T follicular helper cell (primary cell): ENCODE data around the gene TIMM44.

Experiments used
- DNase-seq: peaks from one replicate; pipeline ENCODE4 v3.0.0-alpha.2; 2020; ENCODE audit warnings: low read depth
- total RNA-seq, 2 experiments: gene quantifications; one replicate each; lab custom pipeline; 2026; lab: John Stamatoyannopoulos, UW

TIMM44 gene, protein sequence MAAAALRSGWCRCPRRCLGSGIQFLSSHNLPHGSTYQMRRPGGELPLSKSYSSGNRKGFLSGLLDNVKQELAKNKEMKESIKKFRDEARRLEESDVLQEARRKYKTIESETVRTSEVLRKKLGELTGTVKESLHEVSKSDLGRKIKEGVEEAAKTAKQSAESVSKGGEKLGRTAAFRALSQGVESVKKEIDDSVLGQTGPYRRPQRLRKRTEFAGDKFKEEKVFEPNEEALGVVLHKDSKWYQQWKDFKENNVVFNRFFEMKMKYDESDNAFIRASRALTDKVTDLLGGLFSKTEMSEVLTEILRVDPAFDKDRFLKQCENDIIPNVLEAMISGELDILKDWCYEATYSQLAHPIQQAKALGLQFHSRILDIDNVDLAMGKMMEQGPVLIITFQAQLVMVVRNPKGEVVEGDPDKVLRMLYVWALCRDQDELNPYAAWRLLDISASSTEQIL
- 64.2 to 118 reads per million in 2 experiments for total RNA-seq

DNA sequence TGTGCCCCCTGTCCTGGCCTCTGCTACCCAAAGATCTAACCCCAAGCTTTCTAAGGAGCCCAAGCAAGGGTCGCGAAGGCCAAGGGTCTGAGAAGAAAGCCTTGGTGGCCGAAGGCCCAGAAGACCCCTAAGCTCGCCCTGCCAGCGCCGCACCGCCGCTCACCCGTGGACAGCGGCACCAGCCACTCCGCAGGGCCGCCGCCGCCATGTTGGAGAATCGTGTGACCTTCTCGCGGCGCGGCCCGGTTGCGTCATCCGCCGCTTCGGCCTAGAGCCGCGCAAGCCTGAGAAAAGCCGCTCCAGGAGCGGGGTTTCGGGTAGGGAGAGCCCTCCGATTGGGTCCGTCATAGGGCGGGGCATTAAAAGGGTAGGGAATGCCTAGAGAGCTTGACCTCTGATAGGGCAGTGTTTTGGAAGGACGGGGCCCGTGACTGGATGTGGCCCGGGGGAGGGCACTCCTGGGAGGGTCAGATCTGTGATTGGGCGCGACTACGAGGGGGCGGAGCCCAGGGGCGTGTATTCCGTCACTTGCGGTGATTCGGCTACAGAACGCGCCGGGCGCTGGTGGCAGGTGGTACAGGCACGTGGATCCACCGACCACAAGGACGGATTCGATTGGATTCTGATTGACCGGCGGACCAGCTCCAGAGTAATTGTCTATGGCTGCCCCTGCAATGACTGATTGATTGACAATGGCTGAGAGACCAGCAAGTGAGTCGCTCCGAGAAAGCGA lies at the start of gene TIMM44:
TSS of gene TIMM44 (minus strand) at position 223 of the 733 bp plus-strand sequence. CDS start at position 208, 15 bp downstream.
- DNase-seq = peak; percentile 97

DNA sequence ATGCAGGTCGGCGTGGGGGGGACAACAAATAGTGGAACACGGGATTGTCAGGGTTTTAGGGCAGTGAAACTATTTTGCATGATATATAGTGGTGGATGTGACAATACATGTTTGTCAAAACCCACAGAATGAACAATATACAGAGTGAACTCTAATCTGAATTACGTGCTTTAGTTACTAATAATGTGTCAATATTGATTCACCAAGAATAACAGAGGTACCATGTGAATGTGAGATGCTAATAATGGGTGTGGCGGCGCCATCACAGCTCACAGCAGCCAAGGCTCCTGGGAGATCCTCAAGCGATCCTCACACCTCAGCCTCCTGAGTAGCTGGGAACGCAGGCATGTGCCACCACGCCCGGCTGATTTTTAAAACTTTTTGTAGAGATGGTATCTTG lies 49.1 kb upstream of the TIMM44 start:
- no peak for DNase-seq

DNA sequence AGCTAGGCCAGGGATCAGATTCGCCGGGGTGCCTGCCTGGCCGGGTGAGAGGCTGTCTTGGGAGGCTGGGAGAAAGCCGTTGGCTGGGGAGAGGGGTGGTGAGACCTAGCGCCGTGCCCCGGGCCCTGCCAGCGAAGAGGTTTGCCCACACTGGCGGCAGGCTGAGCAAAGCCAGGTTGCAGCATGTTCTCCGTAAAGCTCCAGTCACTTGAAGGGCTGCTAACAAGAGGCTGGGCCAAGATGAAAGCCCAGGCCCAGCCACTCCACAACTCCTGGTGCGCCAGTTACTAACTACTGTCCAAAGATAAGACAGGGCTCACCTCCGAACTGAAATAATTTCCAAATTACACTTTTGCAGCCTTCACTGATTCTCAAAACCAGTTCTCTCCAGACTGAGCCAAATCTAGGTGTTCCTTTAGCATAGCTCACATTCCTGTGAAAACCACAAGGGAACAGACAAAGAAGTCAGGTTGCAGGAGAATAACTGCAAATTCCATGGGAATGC lies 45.7 kb upstream of the TIMM44 start:
- no peak for DNase-seq

DNA sequence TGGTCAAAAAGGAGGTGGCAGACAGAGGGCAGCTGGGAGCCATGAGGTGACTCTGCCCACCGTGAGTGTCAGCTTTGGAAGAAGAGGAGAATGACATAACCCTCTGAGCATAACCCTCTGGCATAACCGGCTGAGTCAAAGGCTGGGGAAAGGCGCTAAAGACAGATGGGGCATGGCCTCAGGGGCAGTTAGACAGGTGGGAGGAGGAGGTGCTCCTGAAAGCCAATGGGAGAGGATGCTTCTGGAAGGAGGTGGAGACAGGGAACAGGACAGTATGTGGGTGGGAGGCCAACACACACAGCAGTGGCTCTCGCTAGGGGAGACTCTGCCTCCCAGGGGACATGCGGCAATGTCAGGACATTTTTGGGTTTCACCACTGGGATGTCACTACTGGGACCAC lies 44.8 kb upstream of the TIMM44 start:
- DNase-seq = no peak

DNA sequence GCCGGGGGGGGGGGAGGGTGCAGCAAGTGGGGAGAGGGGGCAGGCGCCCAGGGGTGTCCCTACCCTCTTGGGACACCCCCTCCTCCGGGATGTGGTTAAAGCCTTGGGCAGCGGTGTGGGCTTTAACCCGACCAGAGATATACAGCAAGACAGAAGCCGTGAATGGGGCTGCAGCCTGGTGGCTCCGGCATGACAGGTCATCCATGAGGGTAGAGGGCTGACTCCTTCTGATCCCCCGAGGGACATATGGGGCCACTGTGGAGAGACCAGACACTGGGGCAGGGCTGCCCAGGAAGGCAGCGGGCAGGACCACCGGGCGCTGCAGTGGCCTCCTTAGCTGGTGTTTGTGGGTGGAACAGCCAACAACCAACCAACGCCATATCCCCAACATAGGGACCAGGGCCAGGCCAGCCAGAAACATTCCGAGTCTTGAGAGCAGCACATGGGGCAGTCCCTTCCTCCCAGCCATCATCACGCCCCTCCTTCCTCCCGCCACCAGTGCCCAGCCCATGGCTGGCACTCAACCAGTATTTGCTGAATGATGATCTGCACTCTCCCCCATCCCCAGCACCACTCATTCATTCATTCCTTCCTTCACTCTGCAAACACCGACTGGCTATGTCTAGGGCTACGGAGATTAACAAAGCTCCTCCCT lies 43.8 kb upstream of the TIMM44 start:
- no peak for DNase-seq

DNA sequence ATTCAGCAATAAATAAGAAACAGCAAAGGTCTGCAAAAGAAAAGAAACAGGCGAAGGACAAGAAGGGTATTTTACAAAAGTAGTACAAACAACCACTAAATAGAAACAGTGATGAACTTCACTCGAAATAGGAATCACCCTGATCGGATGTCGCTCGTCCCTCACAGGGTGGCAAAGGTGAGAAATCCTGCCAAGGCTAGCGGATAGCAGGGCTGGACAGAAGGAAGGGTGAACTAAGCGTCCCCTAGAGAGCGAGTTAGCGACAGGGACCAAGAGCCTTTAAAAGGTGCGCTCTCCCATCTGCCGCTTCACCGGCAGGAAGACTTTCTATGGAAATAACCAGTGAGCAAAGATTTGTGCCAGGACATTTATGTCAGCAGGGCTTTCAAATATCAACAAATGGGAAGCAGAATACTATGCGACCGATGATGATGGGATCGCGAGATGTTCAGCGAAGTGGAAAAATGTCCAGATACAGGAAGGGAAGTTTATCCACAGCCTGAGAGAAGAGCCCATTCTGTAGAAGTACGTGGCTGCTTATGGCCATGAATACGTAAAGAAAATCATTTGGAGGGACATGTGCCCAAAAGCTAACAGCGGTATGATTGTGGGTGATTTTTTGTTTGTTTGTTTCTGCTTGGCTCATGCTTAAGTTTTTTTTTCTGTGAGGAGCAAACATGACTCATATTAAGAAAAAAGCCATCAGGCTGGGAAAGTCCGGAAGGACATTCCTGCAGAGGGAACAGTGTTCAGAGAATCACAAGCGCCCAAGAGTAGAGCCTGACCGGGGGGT lies 43.1 kb upstream of the TIMM44 start:
- DNase-seq = no peak

DNA sequence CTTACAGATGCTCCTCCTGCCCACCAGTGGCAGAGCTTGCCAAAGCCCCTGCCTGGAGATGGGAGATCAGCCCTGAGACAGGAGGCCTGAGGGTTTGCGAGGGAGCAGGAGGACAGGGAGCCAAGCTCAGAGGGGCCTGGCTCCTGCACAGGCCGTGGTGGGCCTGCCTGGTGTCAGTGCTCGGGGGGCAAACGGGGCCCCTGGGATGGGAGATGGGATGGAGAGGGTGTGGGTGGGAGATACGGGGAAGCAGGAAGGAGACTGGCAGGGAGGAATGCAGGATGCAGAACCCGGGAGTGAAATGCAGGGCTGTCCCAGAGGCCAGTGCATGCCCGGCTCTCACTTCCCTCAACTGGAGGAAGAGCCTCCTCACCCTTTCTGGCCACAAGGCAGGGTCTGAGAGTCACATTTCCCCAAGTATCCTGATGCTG lies 42.0 kb upstream of the TIMM44 start:
- DNase-seq = no peak

DNA sequence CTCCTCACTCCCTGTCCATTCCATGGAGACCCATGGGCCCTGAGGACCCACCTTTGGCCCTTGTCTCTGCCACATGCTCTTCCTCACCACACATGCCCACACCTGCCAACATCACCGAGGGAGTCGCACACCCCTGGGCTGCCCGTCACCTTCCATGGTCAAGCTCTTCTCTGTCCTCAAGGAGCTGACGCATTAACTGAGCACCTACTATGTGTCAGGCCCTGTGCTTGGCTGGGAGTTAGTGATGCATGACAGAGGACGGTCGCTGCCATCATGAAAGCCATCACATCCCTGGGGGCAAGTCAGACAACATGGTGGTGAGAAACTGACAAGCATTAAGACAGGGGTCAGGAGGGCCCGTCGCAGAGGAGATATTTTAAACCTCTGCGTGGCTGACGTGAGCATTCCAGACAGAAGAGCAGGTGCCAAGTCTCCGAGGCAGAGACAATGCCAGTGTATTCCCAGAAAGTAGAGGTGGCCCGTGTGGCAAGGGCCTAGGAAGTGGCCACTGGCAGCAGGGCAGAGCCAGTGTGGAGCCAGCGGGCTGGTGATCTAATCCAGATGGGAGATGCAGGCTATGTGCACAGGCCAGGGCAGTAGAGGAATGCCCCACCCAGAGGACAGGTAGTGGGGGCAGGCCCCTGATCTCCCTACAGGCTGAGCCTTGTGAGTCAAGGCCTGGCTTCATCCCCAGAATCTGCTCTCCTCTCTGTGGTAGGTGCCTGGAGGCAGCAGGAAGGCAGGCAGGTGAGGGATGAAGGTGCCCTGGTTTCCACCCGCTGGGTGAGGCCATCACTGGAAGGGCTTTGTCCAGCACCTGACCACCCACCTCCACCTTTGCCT lies 40.8 kb upstream of the TIMM44 start:
- no peak for DNase-seq

DNA sequence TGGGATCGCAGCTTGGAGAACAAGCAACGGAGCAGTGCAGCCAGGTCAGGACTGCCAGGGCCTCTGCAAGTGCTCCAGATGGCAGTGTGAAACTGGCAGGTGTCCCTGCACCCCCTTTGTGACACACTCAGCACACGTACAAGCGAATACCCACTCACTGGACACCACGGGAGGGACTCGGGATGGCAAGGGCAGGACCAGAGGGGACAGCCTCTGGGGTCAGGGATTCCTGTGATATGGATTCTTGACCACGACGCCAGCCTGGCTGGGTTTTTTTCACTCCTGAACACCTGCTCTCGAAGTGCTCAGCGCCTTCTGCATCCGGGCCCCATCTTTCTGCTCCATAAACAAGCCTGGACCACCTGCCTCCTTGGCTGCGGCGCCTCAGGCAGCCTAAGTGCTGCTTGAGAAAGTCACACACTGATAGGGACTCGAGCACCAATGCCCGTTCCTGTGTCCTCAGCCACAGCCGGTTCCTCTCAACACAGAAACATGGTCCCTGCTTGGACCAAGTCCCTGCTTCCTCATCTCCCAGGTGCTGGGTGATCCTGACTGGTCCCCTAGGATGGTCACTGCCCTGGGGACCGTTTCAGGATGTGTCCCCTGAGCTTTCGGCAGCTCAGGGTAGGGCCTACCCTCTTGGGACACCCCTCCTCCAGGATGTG lies 40.0 kb upstream of the TIMM44 start:
- DNase-seq = no peak

DNA sequence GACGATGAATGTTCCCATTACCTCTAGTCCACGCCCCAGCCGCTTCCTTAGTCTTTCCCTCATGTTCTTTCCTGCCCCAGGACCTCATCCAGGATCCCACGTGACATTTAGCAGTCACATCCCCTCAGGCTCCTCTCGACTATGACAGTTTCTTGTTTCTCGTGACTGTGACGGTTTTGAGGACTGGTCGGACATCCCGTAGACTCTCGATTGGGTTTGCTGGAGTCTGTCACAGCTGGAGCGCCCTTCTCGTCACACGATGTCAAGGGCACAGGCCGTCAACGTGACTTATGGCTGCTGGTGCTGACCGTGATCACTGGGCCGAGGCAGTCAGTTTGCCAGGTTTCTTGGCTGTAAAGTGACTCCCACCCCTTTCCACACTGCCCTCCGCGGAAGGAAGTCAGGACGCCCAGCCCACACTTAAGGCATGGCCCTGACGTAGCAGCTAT lies 39.2 kb upstream of the TIMM44 start:
- no peak for DNase-seq

DNA sequence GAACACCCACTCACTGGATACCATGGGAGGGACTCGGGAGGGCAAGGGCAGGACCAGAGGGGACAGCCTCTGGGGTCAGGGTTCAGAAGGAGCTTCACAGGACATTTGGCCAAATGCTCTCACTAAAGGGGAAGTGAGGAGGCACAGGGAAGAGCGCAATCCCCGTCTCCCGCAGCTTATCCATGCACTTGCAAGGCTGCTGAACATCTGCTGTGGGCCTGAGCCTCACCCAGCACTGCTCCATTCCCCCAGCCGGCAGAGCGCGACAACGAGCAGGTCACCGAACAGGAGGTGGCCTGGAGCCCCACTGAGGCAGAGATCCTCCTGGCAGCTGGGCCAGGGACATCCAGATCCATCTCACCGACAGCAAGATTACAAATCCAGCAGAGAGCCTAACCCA lies 38.6 kb upstream of the TIMM44 start:
- no peak for DNase-seq

DNA sequence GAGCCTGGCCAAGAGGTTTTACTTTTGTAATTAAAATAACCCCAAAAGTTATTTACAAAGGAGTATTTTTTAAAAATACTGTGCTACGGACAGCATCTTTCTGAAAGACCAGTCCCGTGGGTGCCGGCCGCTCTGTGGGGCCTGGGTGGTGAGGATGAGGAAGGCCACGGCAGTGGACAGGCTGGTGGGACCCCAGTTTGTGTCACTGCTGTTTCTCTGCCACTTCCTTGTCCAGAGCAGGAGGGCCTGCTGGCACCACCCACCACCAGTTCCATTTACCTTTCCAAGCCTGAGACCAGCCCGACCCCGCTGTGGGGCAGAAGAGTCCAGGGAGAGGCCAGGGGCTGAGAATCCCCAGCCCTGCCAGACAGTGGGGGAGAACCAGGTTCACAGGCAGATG lies 38.2 kb upstream of the TIMM44 start:
- no peak for DNase-seq

DNA sequence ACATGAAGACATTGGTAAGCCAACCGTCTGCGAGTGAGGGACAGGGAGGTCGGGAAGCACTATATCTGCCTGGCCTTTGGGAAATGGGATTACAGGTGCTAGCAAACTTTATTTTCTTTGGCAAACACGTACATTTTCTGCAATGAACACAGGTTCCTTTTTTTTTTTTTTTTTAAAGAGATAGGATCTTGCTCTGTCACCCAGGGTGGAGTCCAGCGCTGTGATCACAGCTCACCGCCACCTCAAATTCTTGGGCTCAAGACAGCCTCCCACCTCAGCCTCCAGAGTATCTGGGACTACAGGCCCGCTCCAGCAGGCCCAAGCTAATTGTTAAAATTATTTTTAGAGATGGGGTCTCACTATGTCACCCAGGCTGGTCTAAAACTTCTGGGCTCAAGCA lies 37.7 kb upstream of the TIMM44 start:
- DNase-seq = no peak

DNA sequence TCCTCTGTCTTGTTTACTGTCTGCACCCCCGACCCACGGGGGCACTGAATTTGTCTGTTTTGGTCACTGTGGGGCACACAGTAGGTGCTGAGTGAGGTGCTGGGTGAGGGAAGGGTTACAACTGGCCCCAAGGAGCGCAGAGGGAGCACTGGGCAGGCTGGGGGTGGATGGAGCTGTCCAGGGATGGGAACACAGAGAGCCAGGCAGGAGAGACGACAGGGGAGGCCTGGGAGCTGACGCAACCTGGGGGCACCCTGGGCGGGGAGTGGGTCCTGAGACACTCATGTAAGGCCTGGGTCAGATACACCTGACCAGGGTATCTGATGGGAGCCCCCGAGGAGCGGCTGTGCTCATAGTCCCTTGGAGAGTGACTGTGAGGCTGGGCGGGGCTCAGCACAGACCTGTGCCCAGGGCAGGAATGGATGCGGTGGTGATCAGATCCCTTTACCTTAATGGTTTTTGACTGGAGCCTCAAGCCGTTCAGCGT lies 37.2 kb upstream of the TIMM44 start:
- DNase-seq = no peak

DNA sequence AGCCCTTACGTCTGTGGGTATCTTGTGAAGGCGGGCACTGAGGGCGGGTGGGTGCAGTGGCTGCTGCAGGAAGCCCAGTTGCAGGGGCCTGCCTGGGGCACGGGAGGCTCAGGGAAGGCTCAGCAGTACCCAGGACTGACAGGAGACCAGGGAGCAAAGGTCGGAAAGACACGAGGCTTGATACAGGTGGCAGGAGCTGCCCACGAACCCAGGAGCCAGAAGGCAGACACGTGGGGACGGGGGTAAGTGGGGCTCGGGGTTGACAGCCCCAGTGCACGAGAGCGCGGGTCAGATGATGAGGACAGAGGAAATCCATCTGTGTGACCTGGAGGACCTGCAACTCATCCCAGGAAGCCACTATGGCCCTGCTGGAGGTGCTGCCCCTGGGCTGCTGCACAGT lies 36.7 kb upstream of the TIMM44 start:
- DNase-seq = no peak

DNA sequence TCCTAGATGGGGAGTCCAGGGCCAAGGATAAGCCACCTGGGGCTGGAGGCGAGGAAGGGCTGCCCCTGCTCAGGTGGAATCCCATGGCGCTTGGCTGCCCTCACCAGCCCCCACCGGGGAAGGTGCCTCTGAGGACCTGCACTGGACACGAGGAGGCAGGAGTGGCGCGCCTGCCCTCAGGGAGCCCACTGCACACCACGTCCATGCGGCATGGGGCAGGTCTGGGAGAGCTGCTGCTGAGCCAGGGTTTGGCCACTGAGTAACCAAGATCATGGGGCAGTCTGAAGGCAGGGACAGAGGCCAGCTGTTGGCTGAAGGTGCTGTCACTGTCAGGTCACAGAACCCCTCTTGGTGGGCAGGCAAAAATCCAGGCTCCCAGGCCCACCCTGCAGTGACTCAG lies 36.1 kb upstream of the TIMM44 start:
- DNase-seq = no peak

DNA sequence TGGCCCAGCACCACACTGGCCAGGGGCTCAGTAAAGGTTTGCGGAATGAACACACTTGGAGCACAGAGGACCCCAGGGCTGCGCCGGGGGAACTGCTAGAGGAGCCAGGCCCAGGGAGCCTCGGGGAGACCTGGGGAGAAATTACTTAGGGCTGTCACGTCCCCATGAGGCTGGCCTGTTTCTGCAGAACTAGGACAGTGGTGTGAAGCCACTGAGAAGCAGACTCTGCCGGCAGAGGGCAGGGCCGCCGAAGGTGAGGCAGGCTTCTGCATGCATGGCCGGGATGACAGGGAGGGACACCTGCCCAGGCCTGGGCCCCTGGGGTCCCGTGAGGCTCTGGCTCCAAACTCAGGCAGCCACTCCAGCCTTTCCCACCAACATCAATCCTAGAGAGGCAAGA lies 35.5 kb upstream of the TIMM44 start:
- DNase-seq = no peak

DNA sequence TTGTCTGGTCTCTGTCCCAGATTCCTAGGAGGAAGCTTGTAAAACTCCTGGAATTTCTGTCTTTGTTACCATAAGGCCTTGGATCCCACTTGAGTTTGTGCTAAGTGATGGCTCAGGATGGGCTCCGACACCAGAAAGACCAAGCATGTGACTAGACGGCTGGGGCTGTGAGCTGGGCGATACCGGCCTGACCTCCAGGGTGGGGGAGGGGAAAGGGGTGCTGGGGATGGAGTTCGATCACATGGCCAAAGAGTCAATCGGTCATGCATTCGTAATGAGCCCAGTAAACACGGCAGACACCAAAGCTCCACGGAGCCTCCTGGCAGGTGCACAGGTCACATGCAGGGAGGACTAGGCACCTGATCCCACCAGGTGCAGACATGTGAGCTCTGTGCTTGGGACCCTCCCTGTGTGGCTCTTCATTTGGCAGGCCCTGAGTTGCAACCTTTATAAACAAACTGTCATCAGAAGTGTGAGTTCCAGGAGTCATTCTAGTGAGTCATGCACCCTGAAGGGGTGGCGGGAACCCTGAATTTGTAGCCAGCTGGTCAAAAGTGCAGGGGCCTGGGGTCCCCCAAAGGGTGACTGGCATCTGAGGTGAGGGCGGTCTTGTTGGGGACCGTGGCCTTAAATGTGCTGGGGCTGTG lies 34.8 kb upstream of the TIMM44 start:
- no peak for DNase-seq

DNA sequence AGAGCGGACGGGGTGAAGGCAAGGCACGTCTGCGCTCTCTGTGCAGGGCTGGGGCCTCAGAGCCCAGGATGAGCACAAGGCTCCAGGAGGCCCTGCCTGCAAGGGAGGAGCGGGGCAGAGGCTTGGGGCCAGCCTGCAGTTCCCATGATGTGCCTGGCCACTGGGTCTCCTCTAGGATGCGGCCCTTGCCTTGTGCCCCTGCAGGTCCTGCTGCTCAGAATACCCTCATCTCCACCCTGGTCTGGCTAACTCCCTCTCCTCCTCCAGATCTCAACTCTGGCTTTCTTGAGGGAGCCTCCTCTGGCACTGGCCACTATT lies 34.2 kb upstream of the TIMM44 start:
- no peak for DNase-seq
